Cardiac fibroblast (primary cell): ENCODE measurements around the gene CATSPERZ.

Experiments
- DNase-seq, 2 donors: peaks; one replicate each; pipeline versions ENCODE4 v3.0.0 to v3.0.0-alpha.2; 2010; ENCODE audit warnings: low read depth in 2 of 2
- H3K4me3 ChIP-seq, 2 donors: replicated peaks in 1 of 2; 1 replicate in 1 of 2; 2 replicates in 1 of 2; pipeline ENCODE4 v1.5.1; 2011; ENCODE audit warnings: low read depth in 2 of 2, low read length in 2 of 2, mild to moderate bottlenecking in 2 of 2, moderate library complexity in 1 of 2
- TF ChIP-seq, protein P1 (sequence below): IDR thresholded peaks from one replicate; pipeline ENCODE4 v1.5.1; 2011; ENCODE audit warnings: low read depth, mild to moderate bottlenecking, low read length, inconsistent platforms

The CATSPERZ gene

DNA sequence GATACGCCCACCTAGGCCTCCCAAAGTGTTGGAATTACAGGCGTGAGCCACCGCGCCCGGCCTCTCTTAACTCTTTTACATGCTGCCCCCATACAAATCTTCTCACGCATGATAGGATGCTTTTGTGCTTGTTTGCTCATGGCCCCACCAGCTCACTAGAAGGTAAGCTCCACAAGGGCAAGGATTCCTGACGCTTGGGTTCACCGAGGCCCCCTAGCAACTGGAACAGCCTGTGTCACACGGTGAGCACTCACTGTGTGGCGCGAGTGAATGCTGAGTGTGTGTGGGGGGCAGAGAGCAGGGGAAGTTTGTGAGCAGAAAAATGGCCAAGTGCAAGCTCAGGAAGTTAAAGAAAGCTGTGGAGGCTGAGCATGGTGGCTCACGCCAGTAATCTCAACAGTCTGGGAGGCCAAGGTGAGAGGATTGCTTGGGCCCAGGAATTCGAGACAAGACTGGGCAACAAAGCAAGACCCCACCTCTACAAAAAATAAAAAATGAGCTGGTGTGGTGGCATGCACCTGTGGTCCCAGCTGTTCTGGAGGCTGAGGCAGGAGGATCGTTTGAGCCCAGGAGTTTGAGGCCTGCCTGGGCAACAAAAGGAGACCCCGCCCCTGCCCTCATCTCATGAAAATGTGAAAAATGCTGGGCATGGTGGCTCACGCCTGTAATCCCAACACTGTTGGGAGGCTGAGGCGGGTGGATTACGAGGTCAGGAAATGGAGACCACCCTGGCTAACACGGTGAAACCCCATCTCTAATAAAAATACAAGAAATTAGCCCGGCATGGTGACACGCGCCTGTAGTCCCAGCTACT lies 18.0 kb upstream of the CATSPERZ start:
- TF ChIP-seq, protein P1, sequence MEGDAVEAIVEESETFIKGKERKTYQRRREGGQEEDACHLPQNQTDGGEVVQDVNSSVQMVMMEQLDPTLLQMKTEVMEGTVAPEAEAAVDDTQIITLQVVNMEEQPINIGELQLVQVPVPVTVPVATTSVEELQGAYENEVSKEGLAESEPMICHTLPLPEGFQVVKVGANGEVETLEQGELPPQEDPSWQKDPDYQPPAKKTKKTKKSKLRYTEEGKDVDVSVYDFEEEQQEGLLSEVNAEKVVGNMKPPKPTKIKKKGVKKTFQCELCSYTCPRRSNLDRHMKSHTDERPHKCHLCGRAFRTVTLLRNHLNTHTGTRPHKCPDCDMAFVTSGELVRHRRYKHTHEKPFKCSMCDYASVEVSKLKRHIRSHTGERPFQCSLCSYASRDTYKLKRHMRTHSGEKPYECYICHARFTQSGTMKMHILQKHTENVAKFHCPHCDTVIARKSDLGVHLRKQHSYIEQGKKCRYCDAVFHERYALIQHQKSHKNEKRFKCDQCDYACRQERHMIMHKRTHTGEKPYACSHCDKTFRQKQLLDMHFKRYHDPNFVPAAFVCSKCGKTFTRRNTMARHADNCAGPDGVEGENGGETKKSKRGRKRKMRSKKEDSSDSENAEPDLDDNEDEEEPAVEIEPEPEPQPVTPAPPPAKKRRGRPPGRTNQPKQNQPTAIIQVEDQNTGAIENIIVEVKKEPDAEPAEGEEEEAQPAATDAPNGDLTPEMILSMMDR: no peak
- H3K4me3 ChIP-seq: no peak overlapping the region
- no peak for DNase-seq

DNA sequence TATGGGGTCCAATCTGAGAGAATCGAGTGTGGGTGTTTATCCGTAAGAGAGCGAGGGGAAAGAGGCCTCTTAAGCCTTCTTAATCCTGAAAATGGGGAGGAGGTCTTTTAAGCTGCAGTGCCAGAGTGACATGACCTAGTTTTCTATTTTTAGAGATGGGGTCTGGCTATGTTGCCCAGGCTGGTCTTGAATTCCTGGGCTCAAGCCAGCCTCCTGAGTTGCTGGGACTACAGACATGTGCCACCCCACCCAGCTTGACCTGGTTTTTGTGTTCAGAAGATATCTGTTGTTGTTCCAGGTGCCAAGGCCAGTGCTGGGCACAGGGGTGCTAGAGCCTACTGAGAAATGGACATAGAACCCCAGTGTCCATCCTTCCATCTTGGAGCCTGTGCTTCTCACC lies 17.1 kb upstream of the CATSPERZ start:
- no peak for DNase-seq
- TF ChIP-seq, protein P1: no peak
- H3K4me3 ChIP-seq: peak overlapping the region in 1 of 2 donors; percentile 4

DNA sequence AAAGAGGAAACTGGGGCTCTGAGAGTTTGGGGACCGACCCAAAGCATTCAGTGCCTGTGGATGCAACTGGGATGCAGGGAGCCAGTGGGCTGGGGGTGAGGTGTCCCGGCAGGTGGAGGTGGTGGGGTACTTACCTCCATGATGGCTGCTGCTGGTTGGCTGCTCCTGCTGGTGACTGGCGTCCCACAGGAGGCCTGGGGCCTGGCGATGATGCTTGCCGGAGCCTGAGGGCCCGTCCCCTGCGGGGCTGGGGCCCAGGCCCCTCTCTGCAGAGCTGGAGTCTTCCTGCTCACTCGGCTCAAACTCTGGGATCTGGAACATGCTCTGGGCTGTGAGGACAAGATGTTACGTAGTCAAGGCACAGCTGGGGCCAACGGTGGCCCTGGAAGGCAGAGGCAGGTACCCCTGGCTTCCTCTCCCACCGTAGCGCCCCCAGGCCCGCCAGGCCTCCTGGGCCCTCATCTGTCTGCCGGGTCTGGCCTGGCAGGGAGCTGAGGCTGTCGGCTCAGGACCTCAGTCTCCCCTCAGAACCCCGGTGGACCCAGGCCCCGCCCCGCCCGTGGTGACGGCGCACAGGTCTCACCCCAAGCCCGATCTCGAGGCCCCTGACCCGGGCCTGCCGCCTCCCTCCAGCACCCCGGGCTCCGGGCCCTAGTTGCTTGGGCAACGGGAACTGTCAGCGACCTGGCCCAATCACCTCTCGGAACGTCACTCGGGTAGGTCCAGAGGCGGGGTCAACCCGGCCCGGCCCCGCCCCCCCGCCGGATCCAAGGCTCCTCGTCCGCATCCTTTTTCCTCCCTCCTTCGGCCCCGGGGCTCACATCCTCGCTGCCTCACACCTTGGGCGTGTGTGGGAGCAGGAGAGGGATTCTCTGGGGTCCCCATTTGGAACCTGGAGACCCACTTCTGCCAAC lies 15.9 kb upstream of the CATSPERZ start, which contains the start of gene BAD:
Gene BAD (minus strand): TSS at position 618 of the 914 bp plus-strand sequence. CDS start 297 bp downstream, at position 321.
- TF ChIP-seq, protein P1: no peak
- DNase-seq: peak; percentile 93 to 94
- H3K4me3 ChIP-seq: peak within 1 kb of the TSS; percentile 76 to 80

DNA sequence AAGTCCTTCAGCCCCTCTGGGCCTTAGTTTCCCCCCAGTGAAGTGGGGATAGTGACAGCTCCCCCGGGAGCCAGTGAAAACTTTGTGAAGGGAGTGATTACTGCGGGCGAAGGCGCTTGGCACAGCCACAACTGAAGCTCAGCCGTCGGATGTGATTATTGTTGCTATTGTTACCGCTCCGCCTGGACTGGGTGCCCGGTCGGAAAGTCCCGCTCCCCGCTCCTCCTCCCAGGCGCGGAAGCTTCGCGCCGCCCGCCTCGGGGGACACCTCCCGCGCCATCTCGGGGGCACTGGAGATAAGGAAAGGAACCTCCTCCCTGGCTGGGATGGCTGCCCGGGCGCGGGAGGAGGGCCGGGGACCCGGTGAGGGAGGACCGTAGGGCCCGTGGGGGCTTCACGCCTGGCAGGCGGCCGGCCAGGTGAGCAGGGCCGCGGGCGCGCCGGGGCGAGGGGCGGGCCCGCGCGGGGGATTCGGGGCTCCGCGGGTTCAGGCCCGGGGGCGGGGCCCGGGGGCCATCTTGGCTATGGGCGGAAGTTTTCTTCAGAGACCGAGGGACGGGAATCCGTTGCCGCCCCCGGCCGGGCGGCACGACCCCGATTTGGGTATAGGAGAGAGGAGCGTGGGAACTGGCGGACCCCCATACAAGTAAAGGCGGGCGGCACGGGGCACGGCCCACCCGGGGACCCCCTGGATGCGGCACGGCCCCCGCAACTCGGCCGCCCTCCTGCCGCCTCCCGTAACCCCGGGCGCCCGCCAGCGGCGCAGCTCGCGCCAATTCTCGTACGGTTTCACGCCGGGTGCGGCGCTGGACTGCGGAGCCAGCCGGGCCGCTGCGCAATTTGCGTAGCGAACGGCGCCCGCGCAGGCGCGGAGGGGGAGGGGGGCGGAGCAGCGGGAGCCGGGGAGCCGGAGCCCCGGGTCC lies 14.9 kb upstream of the CATSPERZ start, which contains the start of gene GPR137:
Gene GPR137 (plus strand): TSS at position 887 of the 923 bp plus-strand sequence. CDS start 677 bp downstream, outside the sequence.
- peak within 1 kb of the TSS; percentile 76 to 80 for H3K4me3 ChIP-seq
- TF ChIP-seq, protein P1: no peak
- DNase-seq: peak; percentile 71 to 73

DNA sequence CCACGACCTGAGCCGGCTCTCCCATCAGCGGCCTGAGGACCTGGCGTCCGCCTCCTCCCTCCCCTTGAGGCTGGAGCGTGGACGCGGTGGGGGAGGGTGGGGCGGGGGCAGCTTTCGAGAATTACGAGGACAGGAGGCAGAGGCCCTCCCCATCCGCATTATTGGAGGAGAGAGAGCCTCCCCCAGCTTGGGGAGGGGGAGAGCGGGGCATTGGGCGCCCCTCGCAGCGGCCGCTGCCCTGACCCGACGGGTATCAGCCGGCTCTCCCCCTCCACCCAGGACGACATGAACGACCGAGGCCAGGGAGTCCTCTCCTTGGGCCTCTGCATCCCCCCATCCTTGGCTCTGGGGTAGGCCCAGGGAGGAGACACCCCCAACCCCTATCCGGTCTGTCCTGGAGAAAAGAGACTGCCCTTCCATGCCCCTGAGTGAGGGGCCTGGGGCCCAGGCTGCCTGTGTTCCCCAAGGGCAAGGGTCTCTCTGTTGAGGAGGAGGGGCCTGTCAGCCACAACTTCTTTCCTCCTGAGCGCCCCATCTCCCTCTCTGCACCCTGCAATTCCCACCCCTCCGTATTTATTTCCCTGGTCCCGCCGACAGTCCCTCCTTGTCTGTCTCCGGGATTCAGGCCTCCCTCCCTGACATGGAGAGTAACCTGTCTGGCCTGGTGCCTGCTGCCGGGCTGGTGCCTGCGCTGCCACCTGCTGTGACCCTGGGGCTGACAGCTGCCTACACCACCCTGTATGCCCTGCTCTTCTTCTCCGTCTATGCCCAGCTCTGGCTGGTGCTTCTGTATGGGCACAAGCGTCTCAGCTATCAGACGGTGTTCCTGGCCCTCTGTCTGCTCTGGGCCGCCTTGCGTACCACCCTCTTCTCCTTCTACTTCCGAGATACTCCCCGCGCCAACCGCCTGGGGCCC lies 14.0 kb upstream of the CATSPERZ start:
- peak overlapping the region; percentile 68 to 80 for H3K4me3 ChIP-seq
- DNase-seq: no peak
- TF ChIP-seq, protein P1: no peak
